Measurements from ENCODE around the gene DCTN2. TPM values are rescaled to one million over a fixed set of nuclear protein-coding genes. Genes with fewer than 3 reads are reported as not detected.
"Not testable (repeated sequence)": the region's sequence is repeated elsewhere in the genome, so short reads cannot be mapped to it uniquely, and the experiment has no call there.

DCTN2 gene
- total RNA-seq, 3 donors from 2014 or later: 72.3 to 84.3 (median 74.6) TPM

DNA sequence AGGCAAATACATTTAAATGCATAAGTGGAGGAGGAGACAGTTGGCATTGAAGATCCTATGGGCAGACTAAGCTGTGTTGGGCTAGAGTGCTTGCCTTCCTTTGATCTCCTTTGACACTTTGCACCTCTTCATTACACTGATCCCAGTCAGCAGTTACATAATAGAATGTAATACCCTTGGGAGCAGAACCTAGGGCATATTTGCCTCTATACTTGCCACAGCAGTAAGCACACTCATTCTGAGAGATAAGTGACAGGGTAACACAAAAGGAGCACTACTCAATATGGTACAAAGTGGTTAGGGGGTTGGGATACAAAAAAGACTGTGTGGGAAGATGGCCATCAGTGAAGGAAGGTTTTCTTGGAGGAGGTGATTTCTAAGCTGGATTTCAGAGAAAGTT is 50.2 kb downstream of the DCTN2 start:
- DNase-seq (no peak), ATAC-seq (peak; percentile 23 to 38)
- Mint-ChIP-seq H3K4me3 (no peak overlapping the region), H3K27me3 (ENCODE audit: low read depth) (no peaks in the 10 kb centered on the region), H3K36me3 (ENCODE audit: insufficient read depth) (peaks cover 48% of the 10 kb centered on the region), H3K9me3 (no peaks in the 10 kb centered on the region), H3K4me1 (ENCODE audit: low read depth) (peaks cover 8% of the 10 kb centered on the region)

DNA sequence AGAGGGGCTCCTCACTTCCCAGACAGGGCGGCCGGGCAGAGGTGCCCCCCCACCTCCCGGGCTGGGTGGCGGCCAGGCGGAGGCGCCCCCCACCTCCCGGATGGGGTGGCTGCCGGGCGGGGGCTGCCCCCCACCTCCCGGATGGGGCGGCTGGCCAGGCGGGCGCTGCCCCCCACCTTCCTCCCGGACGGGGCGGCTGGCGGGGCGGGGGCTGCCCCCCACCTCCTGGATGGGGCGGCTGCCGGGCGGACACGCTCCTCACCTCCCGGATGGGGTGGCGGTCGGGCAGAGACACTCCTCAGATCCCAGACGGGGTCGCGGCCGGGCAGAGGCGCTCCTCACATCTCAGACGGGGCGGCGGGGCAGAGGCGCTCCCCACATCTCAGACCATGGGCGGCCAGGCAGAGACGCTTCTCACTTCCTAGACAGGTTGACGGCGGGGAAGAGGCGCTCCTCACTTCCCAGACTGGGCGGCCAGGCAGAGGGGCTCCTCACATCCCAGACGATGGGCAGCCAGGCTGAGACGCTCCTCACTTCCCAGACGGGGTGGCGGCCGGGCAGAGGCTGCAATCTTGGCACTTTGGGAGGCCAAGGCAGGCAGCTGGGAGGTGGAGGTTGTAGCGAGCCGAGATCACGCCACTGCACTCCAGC is 51.8 kb downstream of the DCTN2 start:
- peaks cover 43% of the 10 kb centered on the region for H3K36me3 Mint-ChIP-seq (ENCODE audit: insufficient read depth)
- peaks cover 15% of the 10 kb centered on the region for H3K4me1 Mint-ChIP-seq (ENCODE audit: low read depth)
- H3K4me3 Mint-ChIP-seq; ATAC-seq; H3K9me3 Mint-ChIP-seq; H3K27me3 Mint-ChIP-seq (ENCODE audit: low read depth); DNase-seq: not testable (repeated sequence)

DNA sequence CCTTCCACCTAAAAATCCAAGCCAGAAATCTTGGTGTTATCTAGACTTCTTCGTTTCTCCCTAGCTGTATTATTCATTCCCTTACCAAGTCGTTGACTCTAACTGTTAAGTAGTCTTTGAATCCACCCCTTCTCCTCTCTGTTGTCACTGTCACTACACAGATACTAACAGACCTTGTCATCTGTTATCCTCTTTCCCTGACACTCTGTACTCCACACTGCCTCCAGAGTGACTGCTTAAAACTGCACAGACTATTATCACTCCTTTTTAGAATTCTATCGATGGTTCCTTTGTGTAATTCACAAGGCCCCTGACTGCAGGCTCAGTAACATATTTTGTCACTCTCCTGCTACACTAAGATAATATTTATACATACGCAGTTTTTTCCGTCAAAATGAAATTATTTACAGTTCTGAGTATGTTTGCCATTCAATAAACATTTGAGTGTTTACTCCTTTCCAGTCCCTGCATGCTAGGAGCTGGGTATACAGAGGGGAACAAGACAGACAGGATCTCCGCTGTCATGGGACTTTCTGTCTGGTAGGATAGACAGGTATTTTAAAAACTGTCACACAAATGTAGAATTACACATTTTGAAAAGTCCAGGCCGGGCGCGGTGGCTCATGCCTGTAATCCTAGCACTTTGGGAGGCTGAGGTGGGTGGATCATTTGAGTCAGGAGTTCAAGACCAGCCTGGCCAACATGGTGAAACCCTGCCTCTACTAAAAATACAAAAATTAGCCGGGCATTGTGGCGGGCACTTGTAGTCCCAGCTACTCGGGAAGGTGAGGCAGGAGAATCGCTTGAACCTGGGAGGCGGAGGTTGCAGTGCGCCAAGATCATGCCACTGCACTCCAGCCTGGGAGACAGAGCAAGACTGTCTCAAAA is 55.4 kb downstream of the DCTN2 start:
- H3K36me3 Mint-ChIP-seq (ENCODE audit: insufficient read depth): peaks cover 38% of the 10 kb centered on the region
- ATAC-seq: no peak
- peak overlapping the region; percentile 59 for H3K4me3 Mint-ChIP-seq
- no peaks in the 10 kb centered on the region for H3K9me3 Mint-ChIP-seq
- no peaks in the 10 kb centered on the region for H3K27me3 Mint-ChIP-seq (ENCODE audit: low read depth)
- no peak for DNase-seq
- peaks cover 30% of the 10 kb centered on the region for H3K4me1 Mint-ChIP-seq (ENCODE audit: low read depth)

DNA sequence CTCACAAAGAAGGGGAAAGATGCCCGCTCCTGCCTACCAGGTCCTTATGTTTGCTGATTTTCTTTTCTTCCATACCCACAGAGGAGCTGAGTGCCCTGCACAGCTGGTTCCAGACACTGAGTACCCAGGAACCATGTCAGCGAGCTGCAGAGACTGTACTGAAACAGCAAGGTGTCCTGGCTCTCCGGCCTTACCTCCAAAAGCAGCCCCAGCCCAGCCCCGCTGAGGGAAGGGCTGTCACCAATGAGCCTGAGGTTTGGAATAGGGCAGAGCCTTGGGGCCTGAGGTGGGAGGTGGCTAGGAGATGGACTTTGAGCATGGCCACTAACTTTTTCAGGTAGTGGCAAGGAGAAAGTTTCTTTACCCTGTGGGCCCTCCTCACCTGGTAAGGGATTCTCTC is 56.9 kb downstream of the DCTN2 start:
- no peaks in the 10 kb centered on the region for H3K27me3 Mint-ChIP-seq (ENCODE audit: low read depth)
- H3K36me3 Mint-ChIP-seq (ENCODE audit: insufficient read depth): peaks cover 34% of the 10 kb centered on the region
- ATAC-seq: no peak
- DNase-seq: no peak
- H3K4me3 Mint-ChIP-seq: peak overlapping the region; percentile 98
- no peaks in the 10 kb centered on the region for H3K9me3 Mint-ChIP-seq
- peaks cover 30% of the 10 kb centered on the region for H3K4me1 Mint-ChIP-seq (ENCODE audit: low read depth)

DNA sequence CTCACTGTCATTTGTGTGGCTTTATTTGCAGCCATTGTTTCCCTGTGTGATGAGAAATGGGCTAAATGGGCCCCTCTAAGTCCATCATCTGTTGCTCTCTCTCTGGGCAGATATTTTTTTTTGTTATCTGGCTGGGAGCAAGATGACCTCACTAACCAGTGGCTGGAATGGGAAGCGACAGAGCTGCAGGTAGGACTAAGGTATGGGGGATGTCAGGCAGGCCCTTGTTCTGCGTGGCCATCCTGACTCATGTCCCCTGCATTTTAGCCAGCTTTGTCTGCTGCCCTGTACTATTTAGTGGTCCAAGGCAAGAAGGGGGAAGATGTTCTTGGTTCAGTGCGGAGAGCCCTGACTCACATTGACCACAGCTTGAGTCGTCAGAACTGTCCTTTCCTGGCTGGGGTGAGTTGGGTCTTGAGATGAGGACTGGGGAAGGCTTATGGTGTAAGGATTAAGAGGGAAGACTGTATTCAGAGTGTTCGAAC is 57.8 kb downstream of the DCTN2 start:
- Mint-ChIP-seq H3K4me3 (peak overlapping the region; percentile 98), H3K36me3 (ENCODE audit: insufficient read depth) (peaks cover 31% of the 10 kb centered on the region), H3K4me1 (ENCODE audit: low read depth) (peaks cover 30% of the 10 kb centered on the region), H3K9me3 (no peaks in the 10 kb centered on the region), H3K27me3 (ENCODE audit: low read depth) (no peaks in the 10 kb centered on the region)
- ATAC-seq (no peak), DNase-seq (no peak)

DNA sequence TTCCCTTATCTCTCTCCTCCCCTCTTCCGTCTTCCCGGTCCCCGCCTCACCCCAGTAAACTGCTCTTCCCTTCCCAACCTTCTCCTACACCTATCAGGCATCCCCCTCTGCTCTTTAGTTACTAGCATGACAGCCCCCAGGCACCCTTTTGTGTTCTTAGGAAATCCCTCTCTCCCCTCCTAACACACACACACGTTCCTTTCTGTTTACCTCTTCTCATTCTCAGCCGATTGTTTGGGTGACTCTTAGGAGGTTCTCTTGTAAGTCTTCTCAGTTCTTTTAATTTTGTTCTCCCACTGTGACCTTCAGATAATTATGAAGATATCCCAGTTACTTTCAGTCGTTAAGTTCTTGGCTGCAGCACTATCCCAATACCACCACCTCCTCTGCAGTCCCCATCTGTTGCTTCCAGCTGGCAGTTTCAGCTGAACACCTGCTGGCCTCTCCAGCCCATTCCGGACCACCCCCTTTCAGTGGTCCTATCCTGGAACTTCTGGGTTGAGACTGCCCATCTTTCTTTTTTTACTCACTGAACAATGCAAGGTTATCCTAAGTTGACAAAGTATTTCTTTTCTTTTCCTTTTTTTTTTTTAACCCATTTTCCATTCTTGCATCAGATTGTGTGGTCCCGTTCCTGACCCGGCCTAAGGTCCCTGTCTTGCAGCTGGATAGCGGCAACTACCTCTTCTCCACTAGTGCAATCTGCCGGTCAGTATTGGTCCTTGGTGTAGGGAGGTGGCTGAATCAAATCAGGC is 58.4 kb downstream of the DCTN2 start:
- H3K36me3 Mint-ChIP-seq (ENCODE audit: insufficient read depth): peaks cover 31% of the 10 kb centered on the region
- ATAC-seq (peak; percentile 5 to 10), DNase-seq (no peak)
- peaks cover 30% of the 10 kb centered on the region for H3K4me1 Mint-ChIP-seq (ENCODE audit: low read depth)
- no peaks in the 10 kb centered on the region for H3K9me3 Mint-ChIP-seq
- no peaks in the 10 kb centered on the region for H3K27me3 Mint-ChIP-seq (ENCODE audit: low read depth)
- H3K4me3 Mint-ChIP-seq: peak overlapping the region; percentile 98

DNA sequence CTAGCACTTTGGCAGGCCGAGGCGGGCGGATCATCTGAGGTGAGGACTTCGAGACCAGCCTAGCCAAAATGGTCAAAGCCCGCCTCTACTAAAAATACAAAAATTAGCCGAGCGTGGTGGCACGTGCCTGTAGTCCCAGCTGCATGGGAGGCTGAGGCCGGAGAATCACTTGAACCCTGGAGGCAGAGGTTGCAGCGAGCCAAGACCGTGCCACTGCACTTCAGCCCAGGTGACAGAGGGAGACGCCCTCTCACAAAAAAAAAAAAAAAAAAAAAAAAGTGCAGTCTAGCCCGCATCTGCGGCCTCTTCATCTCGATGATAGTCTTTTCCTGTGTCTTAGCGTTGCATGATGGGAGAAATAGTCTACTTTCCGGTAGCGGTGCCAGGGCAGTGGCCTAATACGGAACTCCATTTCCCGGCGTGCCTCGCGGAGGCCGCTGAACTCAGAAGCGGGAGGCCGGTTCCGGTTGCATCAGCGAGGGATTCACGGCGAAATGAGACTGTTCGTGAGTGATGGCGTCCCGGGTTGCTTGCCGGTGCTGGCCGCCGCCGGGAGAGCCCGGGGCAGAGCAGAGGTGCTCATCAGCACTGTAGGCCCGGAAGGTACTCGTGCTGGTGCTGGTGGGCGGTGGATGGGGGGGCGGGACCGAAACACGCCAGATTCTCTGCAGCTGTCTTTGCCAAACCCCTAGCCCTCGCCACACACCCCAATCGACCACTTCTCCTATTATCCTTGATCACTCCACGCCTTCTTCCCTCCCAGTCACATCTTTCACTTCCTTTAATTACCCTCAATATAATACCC is 59.2 kb downstream of the DCTN2 start, which contains the start of gene MARS1:
TSS of gene MARS1 (plus strand) at position 472 of the 805 bp plus-strand sequence. CDS start at position 495, 23 bp downstream.
- Mint-ChIP-seq H3K36me3 (ENCODE audit: insufficient read depth) (peaks cover 33% of the 10 kb centered on the region), H3K9me3 (no peaks in the 10 kb centered on the region), H3K27me3 (ENCODE audit: low read depth) (no peaks in the 10 kb centered on the region), H3K4me1 (ENCODE audit: low read depth) (peaks cover 35% of the 10 kb centered on the region), H3K4me3 (peak within 1 kb of the TSS; percentile 98)
- ATAC-seq (peak; percentile 98 to 99), DNase-seq (peak; percentile 87)

DNA sequence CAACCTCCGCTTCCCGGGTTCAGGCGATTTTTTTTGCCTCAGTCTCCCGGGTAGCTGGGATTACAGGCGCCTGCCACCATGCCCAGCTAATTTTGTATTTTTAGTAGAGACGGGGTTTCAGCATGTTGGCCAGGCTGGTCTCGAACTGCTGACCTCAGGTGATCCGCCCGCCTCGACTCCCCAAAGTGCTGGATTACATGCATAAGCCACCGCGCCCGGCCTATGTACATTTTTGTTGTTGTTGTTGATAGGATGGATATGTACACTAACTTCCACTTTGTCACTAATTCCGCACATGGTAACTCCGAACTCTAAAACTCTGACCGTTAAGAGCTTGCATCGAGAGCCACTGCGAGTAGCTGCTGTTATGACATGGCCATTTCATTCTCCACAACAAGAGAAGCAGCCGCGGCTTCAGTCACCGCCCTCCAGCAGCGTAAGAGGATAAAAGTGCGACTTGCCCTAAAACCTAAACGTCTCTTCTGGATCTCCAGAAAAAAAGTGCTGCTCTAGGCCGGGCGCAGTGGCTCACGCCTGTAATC is 59.9 kb downstream of the DCTN2 start:
- ATAC-seq (no peak), DNase-seq (no peak)
- no peaks in the 10 kb centered on the region for H3K27me3 Mint-ChIP-seq (ENCODE audit: low read depth)
- H3K4me1 Mint-ChIP-seq (ENCODE audit: low read depth): peaks cover 35% of the 10 kb centered on the region
- no peak overlapping the region for H3K4me3 Mint-ChIP-seq
- peaks cover 30% of the 10 kb centered on the region for H3K36me3 Mint-ChIP-seq (ENCODE audit: insufficient read depth)
- H3K9me3 Mint-ChIP-seq: no peaks in the 10 kb centered on the region

DNA sequence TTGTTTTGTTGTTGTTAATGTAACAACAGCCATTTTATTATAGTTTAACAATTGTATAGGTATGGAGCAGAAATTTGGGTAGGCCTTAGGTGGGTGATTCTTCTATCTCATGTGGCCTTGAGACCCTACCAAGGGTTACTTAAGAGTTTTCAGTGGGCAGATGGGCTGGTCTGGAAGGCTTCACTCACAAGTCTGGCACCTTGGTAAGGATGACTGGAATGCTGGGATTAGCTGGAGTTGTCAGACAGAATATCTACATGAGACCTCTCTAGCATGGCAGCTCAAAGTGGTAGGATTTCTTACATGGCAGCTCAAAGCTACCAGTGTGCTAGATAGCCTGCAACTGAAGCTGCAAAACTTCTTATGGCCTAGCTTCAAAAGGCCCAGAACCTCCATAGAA is 61.3 kb downstream of the DCTN2 start:
- Mint-ChIP-seq H3K4me3 (no peak overlapping the region), H3K4me1 (ENCODE audit: low read depth) (peaks cover 41% of the 10 kb centered on the region), H3K27me3 (ENCODE audit: low read depth) (no peaks in the 10 kb centered on the region), H3K9me3 (no peaks in the 10 kb centered on the region), H3K36me3 (ENCODE audit: insufficient read depth) (peaks cover 22% of the 10 kb centered on the region)
- ATAC-seq: no peak
- no peak for DNase-seq

DNA sequence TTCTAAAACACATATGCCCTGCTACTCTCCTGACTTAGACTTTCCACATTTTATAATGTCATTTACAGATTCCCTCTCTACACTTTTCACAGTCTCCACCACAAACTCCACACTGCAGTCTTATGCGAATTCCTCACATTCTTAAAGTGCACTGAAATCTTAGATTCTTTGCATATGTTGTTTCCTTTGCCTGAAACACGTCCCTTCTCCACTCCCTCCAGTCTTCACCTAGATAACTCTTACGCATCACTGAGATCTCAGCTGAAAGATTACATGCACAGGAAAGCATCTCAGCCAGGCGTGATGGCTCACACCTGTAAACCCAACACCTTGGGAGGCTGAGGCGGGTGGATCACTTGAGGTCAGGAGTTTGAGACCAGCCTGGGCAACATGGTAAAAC is 63.5 kb downstream of the DCTN2 start:
- Mint-ChIP-seq H3K36me3 (ENCODE audit: insufficient read depth) (peaks cover 6% of the 10 kb centered on the region), H3K4me1 (ENCODE audit: low read depth) (peaks cover 48% of the 10 kb centered on the region)

DNA sequence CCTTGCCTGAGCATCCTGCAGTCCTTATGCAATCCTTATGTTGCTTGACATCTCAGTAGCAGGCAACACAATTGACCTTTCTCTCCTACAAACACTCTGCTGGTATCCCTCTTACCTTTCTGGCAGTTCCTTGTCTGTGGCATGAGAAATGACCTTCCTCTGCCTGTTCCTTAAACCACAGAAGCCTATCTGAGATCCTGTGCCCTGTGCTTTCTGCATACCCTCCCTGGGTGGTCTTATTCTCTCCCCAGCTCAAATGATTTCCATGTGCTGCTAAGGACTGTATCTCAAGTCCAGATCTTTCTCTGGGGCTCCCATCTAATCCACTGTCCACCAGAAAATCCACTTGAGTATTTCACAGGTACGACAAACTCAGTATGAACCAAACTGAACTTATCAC is 65.3 kb downstream of the DCTN2 start:
- no peak overlapping the region for H3K4me3 Mint-ChIP-seq
- ATAC-seq (no peak), DNase-seq (no peak)
- H3K36me3 Mint-ChIP-seq (ENCODE audit: insufficient read depth): peaks cover 5% of the 10 kb centered on the region
- H3K4me1 Mint-ChIP-seq (ENCODE audit: low read depth): peaks cover 59% of the 10 kb centered on the region
- no peaks in the 10 kb centered on the region for H3K9me3 Mint-ChIP-seq
- H3K27me3 Mint-ChIP-seq (ENCODE audit: low read depth): no peaks in the 10 kb centered on the region

More for the DNA sequence above, 63.5 kb downstream of the DCTN2 start:
- H3K9me3 Mint-ChIP-seq: no peaks in the 10 kb centered on the region
- H3K4me3 Mint-ChIP-seq: no peak overlapping the region
- no peak for DNase-seq
- no peaks in the 10 kb centered on the region for H3K27me3 Mint-ChIP-seq (ENCODE audit: low read depth)
- no peak for ATAC-seq
